Activated naive CD8-positive, alpha-beta T cell (primary cell): ENCODE measurements around the gene CAPN15.
"Not testable (repeated sequence)": the region's sequence is repeated elsewhere in the genome, so short reads cannot be mapped to it uniquely, and the experiment has no call there.

ENCODE experiments used
- H3K27ac Mint-ChIP-seq: one replicate; pipeline ENCODE4 v1.8.0; 2021; ENCODE audit warnings: mixed read lengths
- H3K27me3 Mint-ChIP-seq: one replicate; pipeline ENCODE4 v1.8.0; 2021; ENCODE audit warnings: mixed read lengths
- H3K36me3 Mint-ChIP-seq: one replicate; pipeline ENCODE4 v1.8.0; 2021; ENCODE audit warnings: mixed read lengths
- H3K4me1 Mint-ChIP-seq: one replicate; pipeline ENCODE4 v1.8.0; 2021; ENCODE audit warnings: low read depth, mixed read lengths
- H3K4me3 Mint-ChIP-seq: one replicate; pipeline ENCODE4 v1.8.0; 2021; ENCODE audit warnings: mild to moderate bottlenecking, mixed read lengths
- H3K9me3 Mint-ChIP-seq: one replicate; pipeline ENCODE4 v1.8.0; 2021; ENCODE audit warnings: low read depth, mixed read lengths

The CAPN15 gene

DNA sequence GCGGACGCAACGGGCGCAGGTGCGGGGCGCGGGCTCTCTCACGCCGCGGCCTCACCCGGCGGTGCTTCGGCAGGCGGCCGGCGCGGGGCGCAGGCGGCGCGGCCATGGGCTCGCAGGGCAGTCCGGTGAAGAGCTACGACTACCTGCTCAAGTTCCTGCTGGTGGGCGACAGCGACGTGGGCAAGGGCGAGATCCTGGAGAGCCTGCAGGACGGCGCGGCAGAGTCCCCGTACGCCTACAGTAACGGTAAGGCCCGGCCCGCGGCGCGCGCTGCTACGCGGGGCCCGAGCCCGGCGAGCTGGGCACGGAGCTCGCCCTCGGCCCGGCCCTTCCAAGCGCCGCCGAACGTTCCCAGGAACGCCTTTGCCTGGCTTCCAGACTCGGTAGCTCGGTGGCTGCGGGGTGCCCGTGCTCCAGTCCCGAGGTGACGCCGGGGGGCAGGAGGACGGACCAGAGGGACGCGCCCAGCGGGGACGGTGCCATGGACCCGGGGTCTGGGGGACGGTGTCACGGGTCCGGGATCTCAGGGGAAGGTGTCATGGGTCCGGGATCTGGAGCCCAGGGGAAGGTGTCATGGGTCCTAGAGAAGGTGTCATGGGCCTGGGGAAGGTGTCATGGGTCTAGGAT, 62.8 kb downstream of the CAPN15 start:
- Mint-ChIP-seq H3K36me3 (no peaks in the 10 kb centered on the region), H3K9me3 (no peaks in the 10 kb centered on the region), H3K27ac (peak overlapping the region; percentile 80), H3K27me3 (no peaks in the 10 kb centered on the region), H3K4me3 (peak overlapping the region; percentile 92), H3K4me1 (peaks cover 25% of the 10 kb centered on the region)

DNA sequence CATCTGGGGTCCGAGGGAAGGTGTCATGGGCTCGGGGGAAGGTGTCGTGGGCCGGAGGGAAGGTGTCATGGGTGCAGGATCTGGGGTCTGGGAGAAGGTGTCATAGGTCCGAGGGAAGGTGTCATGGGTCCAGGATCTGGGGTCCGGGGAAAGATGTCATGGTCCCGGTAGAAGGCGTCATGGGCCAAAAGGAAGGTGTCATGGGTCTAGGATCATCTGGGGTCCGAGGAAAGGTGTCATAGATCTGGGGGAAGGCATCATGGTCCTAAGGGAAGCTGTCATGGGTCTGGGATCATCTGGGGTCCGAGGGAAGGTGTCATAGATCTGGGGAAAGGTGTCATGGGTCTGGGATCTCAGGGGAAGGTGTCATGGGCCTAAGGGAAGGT, 63.3 kb downstream of the CAPN15 start:
- Mint-ChIP-seq H3K4me3 (peak overlapping the region; percentile 92), H3K27me3 (no peaks in the 10 kb centered on the region), H3K4me1 (peaks cover 25% of the 10 kb centered on the region), H3K27ac (peak overlapping the region; percentile 80), H3K36me3 (no peaks in the 10 kb centered on the region), H3K9me3 (no peaks in the 10 kb centered on the region)

DNA sequence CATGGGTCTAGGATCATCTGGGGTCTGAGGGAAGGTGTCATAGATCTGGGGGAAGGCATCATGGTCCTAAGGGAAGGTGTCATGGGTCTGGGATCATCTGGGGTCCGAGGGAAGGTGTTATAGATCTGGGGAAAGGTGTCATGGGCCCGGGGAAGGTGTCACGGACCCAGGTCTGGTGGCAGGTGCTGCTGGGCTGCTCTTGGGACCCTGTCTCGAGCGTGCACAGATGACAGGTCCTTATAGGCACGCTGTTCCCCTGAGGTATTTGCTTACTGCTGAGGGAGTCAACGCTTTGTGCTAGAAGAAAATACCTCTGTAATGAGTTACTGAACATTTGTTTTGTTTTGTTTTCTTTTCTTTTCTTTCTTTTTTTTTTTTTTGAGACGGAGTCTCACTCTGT, 63.7 kb downstream of the CAPN15 start:
- Mint-ChIP-seq H3K27ac (peak overlapping the region; percentile 80), H3K4me3 (peak overlapping the region; percentile 92), H3K4me1 (peaks cover 25% of the 10 kb centered on the region), H3K36me3 (no peaks in the 10 kb centered on the region), H3K27me3 (no peaks in the 10 kb centered on the region), H3K9me3 (no peaks in the 10 kb centered on the region)

DNA sequence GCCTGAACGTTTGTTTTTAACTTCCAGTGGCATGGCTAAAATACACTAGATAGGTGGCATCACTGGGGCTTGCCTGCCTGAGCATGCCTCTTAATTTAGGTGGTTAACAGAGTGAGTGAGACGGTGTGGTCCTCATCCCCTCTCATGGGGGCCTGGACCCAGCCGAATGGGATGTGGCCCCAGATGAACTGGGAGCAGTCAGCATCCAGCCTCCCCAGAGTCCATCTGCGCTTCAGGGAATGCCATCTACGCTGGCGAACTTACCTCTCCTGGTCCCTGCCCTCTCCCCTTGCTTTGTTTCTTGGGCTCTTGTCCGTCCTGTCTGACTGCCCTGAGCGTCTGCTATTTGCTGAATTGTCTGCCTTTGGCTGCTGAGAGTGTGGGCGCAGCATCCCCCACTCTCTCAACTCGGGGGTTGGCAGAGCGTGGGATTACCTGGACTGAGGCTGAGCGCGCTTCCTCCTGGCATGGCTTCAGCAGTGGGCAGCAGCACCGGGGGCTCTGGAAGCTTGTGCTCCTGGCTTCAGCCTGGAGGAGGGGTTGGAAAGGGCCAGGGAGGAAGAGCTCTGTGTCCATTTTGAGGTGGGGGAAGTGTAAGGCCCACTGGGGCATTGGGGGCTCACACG, 64.5 kb downstream of the CAPN15 start:
- Mint-ChIP-seq H3K4me3 (peak overlapping the region; percentile 23), H3K4me1 (peaks cover 25% of the 10 kb centered on the region), H3K9me3 (no peaks in the 10 kb centered on the region), H3K27ac (no peak overlapping the region), H3K27me3 (no peaks in the 10 kb centered on the region), H3K36me3 (no peaks in the 10 kb centered on the region)

DNA sequence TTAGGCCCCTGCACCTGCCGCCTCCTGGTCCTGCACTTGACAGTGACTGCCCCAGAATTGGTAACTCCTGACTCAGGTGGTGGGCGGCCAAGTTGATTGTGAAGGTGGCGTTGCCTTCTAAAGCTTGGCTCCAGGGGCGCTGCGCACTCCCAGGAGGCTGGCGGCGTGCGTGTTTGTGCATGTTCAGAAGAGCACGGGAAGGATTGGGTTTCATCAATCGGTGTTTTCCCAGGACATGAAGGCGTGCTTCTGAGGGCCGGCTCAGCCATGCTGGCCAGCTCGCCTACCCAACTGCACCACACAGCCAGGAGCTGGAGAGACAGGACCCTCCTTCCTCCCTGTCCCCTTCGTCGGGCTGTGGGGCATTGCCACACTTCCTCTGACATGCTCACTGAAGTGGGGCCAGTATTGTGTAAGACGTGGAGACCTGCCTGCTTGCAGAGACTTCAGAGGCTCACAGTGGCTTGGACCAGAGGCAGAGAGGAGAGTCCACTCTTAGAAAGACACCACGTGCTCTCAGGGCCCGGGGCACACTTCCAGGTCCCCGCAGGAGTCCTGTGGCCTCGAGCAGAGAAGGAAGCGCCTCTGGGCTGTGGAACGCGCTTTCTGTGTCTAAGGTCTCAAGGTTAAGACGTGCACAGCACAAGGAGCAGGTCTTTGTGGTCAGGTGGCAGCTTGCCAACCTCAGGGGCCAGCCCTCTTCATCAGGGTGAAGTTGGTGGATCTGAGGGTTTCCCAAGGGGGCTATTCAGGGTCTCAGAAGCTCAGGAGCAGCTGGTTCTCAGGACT, 65.2 kb downstream of the CAPN15 start:
- Mint-ChIP-seq H3K27ac (no peak overlapping the region), H3K36me3 (no peaks in the 10 kb centered on the region), H3K4me3 (no peak overlapping the region), H3K9me3 (no peaks in the 10 kb centered on the region), H3K27me3 (no peaks in the 10 kb centered on the region), H3K4me1 (peaks cover 22% of the 10 kb centered on the region)

DNA sequence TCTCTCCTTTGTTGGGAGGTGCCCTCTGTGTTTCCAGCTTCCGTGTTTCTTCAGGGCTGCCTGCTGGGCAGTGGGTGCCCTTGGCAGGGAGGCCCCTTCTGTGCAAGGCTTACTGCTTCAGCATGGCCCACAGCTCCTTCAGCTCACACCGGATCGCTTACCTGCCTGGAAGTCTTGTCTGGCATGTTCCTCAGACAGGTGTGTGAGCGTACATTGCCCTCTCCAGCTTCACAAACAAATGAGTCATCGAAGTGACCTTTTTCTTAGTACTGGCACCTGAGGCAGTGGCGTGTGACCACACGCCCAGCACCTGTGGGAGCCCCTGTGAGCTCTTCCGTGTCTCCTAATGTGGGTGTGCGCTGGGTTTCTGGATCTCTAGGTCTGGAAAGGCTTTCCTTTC, 65.9 kb downstream of the CAPN15 start:
- no peaks in the 10 kb centered on the region for H3K9me3 Mint-ChIP-seq
- peaks cover 19% of the 10 kb centered on the region for H3K4me1 Mint-ChIP-seq
- H3K4me3 Mint-ChIP-seq = no peak overlapping the region
- H3K36me3 Mint-ChIP-seq = no peaks in the 10 kb centered on the region
- no peak overlapping the region for H3K27ac Mint-ChIP-seq
- no peaks in the 10 kb centered on the region for H3K27me3 Mint-ChIP-seq

DNA sequence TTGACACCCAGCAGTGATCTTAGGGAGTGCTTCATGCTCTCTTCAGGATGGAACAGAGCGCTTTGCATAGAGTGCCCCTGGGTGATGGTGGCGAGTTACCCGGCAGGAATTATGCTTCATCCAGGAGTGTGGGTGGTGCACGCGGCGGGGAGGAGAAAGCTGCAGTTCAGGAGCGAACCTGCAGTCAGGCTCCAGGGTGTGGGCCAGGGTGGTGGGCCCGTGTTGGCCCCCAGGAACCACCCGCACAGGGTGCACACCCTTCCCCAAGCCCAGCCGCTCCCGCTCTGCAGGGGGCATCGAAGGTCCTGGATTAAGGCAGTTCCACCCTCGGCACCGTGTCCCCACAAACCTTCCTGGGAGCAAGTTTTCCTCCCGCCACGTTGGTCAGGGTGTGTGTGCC, 66.3 kb downstream of the CAPN15 start:
- Mint-ChIP-seq H3K36me3 (no peaks in the 10 kb centered on the region), H3K4me1 (peaks cover 18% of the 10 kb centered on the region), H3K27ac (no peak overlapping the region), H3K27me3 (no peaks in the 10 kb centered on the region), H3K9me3 (no peaks in the 10 kb centered on the region), H3K4me3 (no peak overlapping the region)

DNA sequence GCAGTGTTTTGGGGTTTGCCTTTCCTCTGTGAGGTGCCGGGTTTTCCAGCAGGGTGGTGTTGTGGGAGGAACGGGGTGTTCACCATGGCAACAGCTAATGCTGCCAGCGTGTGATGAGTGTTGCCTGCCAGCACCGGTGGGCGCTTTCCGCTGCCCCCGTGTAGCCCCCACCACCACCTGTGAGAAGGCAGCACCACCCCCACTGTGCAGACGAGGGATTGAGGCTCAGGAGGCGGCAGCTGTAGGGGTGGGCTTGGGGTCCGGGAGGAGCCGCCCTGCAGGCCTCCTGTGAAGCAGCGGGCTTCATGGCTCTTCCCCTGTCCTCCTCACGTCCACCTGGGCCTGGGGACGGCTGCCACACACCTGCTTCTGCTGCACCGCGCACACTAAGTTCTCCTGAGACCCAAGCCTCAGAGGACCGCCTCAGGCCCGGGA, 67.6 kb downstream of the CAPN15 start:
- Mint-ChIP-seq H3K27ac (no peak overlapping the region), H3K4me1 (peaks cover 18% of the 10 kb centered on the region), H3K4me3 (no peak overlapping the region), H3K36me3 (no peaks in the 10 kb centered on the region), H3K9me3 (no peaks in the 10 kb centered on the region), H3K27me3 (no peaks in the 10 kb centered on the region)

DNA sequence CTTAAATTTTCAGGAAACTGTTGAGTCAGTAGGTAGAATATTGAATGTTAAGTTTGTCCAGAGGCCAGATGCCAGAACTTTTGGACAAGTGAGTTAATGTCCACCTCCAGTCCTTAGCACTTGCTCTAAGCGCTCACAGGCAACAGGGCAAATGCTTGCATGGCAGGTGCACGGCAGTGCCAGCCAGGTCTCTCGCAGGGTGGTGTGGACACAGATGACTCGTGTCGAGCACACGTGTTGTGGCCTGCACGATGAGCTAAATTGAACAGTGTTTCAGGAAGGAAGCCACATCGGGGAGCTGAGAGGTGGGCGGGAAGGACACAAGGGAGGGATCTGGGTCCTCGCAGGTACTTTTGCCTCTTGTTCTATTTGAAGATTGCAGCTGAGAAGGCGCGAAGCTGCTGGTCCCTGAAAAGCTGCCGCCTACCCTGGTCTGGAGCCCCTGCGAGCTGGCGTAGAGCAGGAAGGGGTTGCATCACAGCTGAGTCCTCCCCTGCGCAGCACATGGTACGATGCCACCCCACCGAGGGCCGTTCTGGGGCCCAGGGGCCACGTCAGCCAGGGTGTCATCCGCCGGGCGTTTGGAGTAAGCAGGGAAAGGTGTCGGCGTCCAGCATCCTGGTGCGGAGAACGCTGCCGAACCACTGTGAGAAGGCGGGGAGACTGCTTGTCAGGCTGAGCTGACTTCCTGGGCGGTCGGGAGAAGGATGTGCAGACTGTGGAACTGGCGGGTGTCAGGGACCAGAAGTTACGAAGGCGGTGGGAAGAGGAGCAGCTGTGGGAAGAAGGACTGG, 68.6 kb downstream of the CAPN15 start:
- H3K27me3 Mint-ChIP-seq = no peaks in the 10 kb centered on the region
- no peak overlapping the region for H3K27ac Mint-ChIP-seq
- no peak overlapping the region for H3K4me3 Mint-ChIP-seq
- peaks cover 13% of the 10 kb centered on the region for H3K4me1 Mint-ChIP-seq
- no peaks in the 10 kb centered on the region for H3K9me3 Mint-ChIP-seq
- no peaks in the 10 kb centered on the region for H3K36me3 Mint-ChIP-seq

DNA sequence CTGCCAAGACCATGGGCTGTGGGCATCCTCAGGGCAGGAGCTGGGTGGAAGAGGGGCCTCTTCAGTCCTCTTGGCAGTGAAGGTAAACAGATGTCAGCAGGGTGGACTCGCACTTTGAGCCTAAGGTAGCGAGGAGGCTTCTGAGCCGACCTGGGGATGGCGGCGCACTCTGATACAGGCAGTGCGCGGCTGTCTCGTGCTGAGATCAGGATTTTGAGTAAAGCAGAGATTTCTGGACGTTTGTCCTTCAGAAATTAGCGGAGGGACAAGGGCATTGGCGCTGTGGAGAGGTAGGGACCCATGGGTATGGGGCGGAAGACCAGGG, 69.2 kb downstream of the CAPN15 start:
- Mint-ChIP-seq H3K27me3 (no peaks in the 10 kb centered on the region), H3K4me1 (peaks cover 10% of the 10 kb centered on the region), H3K27ac (no peak overlapping the region), H3K36me3 (no peaks in the 10 kb centered on the region), H3K4me3 (no peak overlapping the region), H3K9me3 (no peaks in the 10 kb centered on the region)

DNA sequence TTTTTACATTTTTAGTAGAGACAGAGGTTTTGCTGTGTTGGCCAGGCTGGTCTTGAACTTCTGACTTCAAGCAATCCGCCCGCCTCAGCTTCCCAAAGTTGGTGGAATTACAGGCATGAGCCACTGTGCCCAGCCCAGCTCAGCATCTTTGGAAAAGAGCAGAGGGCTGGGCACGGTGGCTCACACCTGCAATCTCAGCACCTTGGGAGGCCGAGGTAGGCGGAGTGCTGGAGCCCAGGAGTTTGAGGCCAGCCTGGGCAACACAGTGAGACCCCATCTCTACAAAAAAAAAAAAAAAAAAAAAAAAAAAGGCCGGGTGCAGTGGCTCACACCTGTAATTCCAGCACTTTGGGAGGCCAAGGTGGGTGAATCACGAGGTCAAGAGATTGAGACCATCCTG, 70.1 kb downstream of the CAPN15 start:
- H3K36me3 Mint-ChIP-seq, H3K9me3 Mint-ChIP-seq, H3K4me1 Mint-ChIP-seq, H3K4me3 Mint-ChIP-seq, H3K27me3 Mint-ChIP-seq, H3K27ac Mint-ChIP-seq: not testable (repeated sequence)

DNA sequence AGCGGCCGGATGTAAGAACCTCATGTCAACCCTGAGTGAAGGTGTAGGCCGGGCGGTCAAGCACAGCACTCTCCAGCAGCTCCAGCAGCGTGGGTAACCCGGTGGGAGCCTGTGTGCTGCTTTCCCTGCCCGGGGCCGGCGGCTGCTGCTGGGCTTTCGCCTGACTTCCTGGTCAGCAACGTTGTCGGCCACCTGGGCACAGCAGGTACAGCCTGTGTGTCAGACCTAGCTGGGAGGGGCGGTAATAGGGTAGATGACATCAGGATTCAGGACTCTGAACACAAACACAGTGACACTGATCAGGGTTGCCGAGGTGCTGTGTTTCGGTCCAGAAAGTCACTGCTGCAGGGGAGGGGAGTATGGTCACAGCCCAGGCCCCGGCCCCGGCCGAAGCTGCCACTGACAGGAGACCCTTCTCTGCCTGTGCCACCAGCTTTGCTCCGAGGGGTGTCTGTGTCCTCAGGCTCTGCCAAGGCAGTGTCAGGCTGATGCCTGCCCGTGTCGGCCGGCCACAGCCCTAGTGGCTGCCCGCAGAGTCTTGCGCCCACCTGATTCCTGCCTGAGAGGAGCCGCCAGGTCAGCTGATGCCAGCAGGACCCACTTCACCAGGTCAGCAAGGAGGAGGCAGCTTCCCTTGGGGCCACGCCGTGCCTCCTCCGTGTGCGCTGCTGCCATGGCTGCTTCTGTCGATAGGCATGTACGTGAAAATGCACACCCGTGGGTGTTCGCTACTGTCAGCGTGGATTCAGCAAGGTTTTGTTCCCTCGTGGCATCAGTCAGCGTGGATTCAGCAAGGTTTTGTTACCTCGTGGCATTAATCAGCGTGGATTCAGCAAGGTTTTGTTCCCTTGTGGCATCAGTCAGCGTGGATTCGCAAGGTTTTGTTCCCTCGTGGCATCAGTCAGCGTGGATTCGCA, 71.6 kb downstream of the CAPN15 start:
- H3K36me3 Mint-ChIP-seq = no peaks in the 10 kb centered on the region
- H3K27me3 Mint-ChIP-seq = no peaks in the 10 kb centered on the region
- no peaks in the 10 kb centered on the region for H3K9me3 Mint-ChIP-seq
- no peak overlapping the region for H3K4me3 Mint-ChIP-seq
- H3K4me1 Mint-ChIP-seq = peaks cover 16% of the 10 kb centered on the region
- no peak overlapping the region for H3K27ac Mint-ChIP-seq

DNA sequence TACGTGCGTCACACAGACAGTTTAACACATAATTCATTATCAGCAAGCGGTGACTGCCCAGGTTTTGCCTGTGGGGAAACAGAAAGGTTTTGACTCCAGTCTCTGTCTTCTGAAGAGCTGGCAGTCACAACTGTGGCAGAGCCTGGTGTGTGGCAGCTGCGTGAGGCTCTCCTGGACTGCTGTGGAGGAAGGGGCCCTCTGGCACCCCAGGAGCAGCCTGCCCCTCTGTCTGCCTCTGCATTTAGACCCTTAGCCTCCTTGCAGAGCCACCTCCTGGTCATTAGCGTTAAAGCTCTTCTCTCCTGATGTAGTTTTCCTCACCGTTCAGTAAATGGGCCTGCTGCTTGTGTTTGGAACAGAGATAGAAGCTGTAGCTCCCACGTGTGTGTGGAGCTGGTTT, 73.3 kb downstream of the CAPN15 start:
- peaks cover 15% of the 10 kb centered on the region for H3K4me1 Mint-ChIP-seq
- no peaks in the 10 kb centered on the region for H3K36me3 Mint-ChIP-seq
- H3K9me3 Mint-ChIP-seq = no peaks in the 10 kb centered on the region
- H3K27me3 Mint-ChIP-seq = no peaks in the 10 kb centered on the region
- no peak overlapping the region for H3K4me3 Mint-ChIP-seq
- H3K27ac Mint-ChIP-seq = no peak overlapping the region

DNA sequence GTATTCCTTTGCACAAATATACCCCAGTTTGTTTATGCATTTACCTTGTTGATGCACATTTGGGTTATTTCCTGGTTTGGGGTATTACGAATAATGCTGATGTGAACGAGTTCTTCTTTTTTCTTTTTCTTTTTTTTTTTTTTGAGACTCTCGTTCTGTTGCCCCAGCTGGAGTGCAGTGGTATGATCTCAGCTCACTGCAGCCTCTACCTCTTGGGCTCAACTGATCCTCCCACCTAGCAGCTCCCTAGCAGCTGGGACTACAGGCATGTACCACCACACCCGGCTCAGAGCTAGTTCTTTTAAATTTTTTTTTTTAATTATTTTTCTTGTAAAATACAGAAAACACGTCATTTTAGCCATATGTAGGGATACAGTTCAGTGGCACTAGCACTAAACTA, 76.4 kb downstream of the CAPN15 start:
- Mint-ChIP-seq H3K4me1 (peaks cover 15% of the 10 kb centered on the region), H3K4me3 (no peak overlapping the region)

More for the DNA sequence above, 76.4 kb downstream of the CAPN15 start:
- no peak overlapping the region for H3K27ac Mint-ChIP-seq
- no peaks in the 10 kb centered on the region for H3K27me3 Mint-ChIP-seq
- no peaks in the 10 kb centered on the region for H3K36me3 Mint-ChIP-seq
- no peaks in the 10 kb centered on the region for H3K9me3 Mint-ChIP-seq
